ENCODE data around the gene C1QTNF1.

DNA sequence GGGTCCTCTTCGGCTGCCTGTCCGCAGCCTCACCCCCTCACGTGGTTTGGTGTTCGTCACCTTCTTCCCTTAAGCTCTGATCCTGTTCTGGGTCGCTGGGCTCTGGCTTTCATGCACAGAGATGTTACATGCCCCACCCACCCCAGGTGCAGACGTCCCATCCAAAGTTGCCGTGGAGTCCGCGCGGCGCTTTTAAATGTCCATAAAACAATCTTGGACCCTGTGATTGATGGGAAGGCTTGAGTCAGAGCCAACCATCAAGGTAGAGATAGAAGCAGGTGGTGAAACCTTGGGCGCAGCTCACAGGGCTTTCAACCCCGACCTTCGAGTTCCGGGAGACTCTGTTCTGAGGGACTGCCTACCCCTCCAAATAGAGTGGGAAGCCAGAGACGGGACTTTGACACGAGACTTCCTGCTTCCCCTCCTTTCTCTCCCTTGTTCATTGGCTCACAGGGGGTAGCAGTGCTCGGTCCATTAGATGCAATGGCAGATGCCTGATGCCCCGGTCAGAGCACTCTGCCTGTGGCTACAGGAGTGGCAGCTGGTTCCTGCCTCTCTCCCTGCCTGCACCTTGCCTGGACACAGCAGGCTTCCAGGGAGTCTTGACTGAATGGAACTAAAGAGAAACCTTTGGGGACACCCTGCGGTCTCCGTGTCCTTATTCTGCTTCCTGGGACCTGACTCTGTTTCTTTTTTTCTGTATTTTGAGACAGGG lies 54.7 kb downstream of the C1QTNF1 start:
- TF ChIP-seq POLR2AphosphoS5 (IDR thresholded peaks at IDR 0.05): no peak
- TF ChIP-seq, protein P1, sequence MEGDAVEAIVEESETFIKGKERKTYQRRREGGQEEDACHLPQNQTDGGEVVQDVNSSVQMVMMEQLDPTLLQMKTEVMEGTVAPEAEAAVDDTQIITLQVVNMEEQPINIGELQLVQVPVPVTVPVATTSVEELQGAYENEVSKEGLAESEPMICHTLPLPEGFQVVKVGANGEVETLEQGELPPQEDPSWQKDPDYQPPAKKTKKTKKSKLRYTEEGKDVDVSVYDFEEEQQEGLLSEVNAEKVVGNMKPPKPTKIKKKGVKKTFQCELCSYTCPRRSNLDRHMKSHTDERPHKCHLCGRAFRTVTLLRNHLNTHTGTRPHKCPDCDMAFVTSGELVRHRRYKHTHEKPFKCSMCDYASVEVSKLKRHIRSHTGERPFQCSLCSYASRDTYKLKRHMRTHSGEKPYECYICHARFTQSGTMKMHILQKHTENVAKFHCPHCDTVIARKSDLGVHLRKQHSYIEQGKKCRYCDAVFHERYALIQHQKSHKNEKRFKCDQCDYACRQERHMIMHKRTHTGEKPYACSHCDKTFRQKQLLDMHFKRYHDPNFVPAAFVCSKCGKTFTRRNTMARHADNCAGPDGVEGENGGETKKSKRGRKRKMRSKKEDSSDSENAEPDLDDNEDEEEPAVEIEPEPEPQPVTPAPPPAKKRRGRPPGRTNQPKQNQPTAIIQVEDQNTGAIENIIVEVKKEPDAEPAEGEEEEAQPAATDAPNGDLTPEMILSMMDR (IDR thresholded peaks at IDR 0.05): no peak
- no peak for TF ChIP-seq POLR2A (IDR thresholded peaks at IDR 0.05)
- no peak for TF ChIP-seq EP300 (IDR thresholded peaks at IDR 0.05)
